Activated CD4-positive, alpha-beta T cell treated with anti-CD3 and anti-CD28 coated beads, Interleukin-2, Interleukin-6, amounts not matched to agents 100 ng/mL and 50 ng/mL, durations not matched to agents 16 hours and 8 hours (primary cell): ENCODE data around the gene COL18A1.

Experiments
- DNase-seq: peaks from one replicate; pipeline ENCODE4 v3.0.0-alpha.2; 2020

The COL18A1 gene

GRCh38 chr21:45509566-45510465 is 104.9 kb downstream of the COL18A1 start:
- DNase-seq = no peak

- no peak for DNase-seq
Measured at GRCh38 chr21:45510466-45510955, 105.5 kb downstream of the COL18A1 start.

GRCh38 chr21:45511007-45511406 is 106.0 kb downstream of the COL18A1 start:
- DNase-seq = no peak

DNA sequence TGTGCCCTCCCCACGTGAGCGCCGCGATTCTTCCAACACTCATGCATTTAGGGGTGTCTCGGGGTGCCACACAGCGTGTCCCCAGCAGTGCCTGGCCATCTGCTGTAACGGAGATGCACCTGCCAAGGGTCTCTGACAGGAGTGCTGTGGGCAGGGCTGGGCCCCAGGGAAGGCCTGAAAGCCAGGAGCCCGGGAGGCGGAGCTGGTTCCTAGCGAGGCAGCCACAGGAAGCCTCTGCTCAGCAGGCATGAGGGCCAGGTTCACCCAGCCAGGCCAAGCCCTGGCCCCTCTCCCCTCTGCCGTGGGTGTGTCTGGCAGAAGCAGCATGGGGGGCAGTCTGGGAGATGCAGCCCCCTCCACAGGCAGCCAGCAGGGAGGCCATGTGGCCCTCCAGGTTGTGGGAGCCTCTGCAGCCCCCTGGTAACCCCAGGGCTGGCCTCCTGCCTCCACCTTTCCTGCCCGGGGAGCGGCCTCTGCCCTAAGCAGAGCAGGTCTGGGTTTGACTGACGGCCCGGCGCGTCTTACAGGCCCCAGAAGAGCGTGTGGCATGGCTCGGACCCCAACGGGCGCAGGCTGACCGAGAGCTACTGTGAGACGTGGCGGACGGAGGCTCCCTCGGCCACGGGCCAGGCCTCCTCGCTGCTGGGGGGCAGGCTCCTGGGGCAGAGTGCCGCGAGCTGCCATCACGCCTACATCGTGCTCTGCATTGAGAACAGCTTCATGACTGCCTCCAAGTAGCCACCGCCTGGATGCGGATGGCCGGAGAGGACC is 106.9 kb downstream of the COL18A1 start:
- no peak for DNase-seq

GRCh38 chr21:45512626-45513002 is 107.6 kb downstream of the COL18A1 start:
- DNase-seq = no peak

DNA sequence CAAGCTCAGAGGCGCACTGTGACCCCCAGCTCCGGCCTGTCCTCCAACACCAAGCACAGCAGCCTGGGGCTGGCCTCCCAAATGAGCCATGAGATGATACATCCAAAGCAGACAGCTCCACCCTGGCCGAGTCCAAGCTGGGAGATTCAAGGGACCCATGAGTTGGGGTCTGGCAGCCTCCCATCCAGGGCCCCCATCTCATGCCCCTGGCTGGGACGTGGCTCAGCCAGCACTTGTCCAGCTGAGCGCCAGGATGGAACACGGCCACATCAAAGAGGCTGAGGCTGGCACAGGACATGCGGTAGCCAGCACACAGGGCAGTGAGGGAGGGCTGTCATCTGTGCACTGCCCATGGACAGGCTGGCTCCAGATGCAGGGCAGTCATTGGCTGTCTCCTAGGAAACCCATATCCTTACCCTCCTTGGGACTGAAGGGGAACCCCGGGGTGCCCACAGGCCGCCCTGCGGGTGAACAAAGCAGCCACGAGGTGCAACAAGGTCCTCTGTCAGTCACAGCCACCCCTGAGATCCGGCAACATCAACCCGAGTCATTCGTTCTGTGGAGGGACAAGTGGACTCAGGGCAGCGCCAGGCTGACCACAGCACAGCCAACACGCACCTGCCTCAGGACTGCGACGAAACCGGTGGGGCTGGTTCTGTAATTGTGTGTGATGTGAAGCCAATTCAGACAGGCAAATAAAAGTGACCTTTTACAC is 108.2 kb downstream of the COL18A1 start:
- peak; percentile 35 for DNase-seq

DNA sequence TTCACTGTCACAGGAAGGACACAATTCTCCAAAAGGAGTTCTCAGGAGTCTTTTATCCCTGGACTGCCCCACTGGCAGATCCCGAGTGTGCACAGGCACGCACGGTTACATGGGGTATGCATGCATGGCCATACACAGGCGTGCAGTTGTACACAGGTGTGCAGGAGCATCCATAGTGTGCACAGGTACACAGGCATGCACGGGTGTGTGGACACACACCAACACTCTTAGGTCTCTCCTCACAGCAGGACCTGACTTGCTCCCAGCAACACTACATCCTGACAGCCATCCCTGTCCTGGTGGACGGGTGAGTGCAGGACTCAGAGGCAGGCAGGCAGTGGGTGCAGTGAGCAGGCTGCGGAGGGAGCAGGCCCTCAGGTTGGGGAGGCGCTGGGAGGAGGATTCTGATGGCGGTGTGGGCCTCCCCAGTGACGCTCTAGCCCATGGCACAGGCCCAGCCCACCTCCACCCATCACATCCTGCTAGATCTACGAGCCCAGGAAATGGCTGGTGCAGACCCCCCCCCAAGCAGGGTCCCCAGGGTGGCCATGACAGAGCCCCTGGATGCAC is 108.9 kb downstream of the COL18A1 start:
- DNase-seq = no peak

- no peak for DNase-seq
Measured at GRCh38 chr21:45514311-45515021, 109.5 kb downstream of the COL18A1 start.

GRCh38 chr21:45515241-45516061 is 110.5 kb downstream of the COL18A1 start:
- DNase-seq = no peak

GRCh38 chr21:45516071-45516670 is 111.2 kb downstream of the COL18A1 start:
- DNase-seq = no peak

- DNase-seq = no peak
Measured at GRCh38 chr21:45516671-45517151, 111.7 kb downstream of the COL18A1 start.

GRCh38 chr21:45517249-45518065 is 112.5 kb downstream of the COL18A1 start:
- DNase-seq = peak; percentile 80

DNA sequence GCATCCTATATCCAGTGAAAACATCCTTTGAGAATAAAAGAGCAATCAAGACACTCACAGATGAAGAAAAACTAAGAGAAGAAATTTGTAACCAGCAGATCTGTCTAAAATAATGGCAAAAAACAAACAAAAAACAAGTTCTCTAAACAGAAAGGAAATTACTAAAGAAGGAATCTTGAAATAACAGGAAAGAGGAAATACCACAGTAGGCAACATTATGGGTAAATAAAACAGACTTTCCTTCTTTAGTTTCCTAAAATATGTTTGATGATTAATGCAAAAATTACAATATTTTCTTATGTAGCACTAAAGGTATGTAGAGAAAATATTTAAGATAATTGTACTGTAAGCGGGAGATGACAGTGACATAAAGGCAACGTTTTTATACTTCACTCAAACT is 113.8 kb downstream of the COL18A1 start:
- no peak for DNase-seq

- DNase-seq = no peak
Measured at GRCh38 chr21:45519182-45519581, 114.2 kb downstream of the COL18A1 start.

GRCh38 chr21:45521241-45521640 is 116.3 kb downstream of the COL18A1 start:
- no peak for DNase-seq

DNA sequence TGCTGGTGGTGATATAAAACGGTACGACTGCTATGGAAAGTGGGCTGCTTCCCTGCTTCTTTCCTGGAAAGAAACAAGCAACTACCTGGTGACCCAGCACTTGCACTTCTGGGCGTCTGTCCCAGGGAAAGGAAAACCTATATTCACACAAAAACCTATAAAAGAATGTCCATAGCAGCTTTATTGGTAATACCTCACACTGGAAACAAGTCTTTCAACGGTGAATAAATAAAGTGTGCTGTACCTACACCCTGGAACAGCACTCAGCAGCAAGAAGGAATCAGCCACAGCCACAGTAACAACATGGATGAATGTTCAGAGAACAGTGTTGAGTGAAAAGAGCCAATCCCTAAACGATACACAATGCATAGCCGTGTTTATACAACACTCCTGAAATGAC is 117.4 kb downstream of the COL18A1 start:
- DNase-seq = no peak

DNA sequence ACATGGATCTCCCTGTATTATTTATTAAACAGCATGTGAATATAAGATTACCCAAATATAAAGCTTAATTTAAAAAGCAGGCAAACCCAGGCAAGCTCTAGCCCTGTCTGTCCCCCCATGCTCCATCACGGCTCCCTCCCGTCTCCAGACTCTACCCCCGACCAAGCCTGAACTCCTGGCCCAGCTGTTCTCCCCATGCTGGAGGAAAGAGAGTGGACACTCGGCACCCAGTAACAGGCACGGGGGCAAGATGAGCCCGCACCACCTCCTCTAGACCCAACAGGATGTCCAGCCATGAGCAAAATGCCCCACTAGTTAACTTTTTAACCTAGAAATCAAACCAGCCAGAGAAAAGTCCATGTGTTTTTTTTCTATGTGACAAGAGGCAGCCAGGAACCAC is 118.0 kb downstream of the COL18A1 start:
- no peak for DNase-seq

DNA sequence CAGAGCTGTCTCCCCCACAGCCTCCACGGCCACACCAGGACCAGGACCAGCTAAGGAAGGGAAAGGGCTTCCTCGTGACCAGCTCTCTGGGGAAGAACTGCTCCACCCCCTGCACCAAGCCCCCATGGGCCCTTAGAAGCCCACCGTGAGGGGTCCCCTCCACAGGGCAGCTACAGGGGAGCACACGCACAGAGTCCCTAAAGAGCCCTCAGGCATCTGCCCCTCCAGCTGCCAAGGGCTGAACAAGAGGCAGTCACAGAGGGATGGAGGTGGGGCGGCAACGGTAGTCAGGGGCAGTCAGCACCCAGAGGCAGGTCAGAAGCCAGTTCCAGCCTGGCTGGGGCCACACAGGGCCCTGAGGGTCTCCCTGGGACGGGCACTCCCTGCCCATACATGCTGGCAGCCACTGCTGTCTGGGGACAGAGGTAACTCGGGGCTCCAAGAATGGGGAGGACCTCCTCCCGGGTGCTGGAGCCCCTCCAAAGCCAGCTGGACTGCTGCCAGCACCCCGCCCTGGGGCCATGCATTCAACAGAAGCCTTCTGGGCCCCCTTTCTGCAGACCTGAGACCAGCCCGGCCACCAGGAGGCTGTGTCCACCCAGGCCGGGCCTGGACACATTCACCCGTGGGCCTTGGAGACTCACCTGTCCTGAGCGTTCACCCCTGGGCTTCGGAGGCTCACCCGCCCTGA is 118.6 kb downstream of the COL18A1 start:
- DNase-seq = no peak

DNA sequence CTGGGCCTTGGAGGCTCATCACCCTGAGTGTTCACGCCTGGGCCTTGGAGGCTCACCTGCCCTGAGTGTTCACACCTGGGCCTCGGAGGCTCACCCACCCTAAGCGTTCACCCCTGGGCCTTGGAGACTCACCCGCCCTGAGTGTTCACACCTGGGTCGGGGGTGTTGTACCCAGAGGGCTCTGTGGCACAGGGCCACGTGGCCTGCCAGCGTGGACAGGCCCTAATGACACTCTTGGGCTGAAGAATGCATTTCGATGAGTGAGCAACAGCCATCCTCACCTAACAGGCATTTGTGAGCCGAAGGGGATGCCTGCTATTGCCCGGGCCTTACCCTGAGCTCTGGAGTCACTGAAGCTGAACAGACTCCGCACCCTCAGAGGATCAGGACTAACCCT is 119.8 kb downstream of the COL18A1 start:
- DNase-seq = no peak
